HepG2 (cell line): Measurements from ENCODE around the gene LRRC8D. TPM values are rescaled to one million over a fixed set of nuclear protein-coding genes. Genes with fewer than 3 reads are reported as not detected.

ENCODE experiments used
- BRF2 ChIP-seq: sonication (generic); formaldehyde crosslinking; IDR thresholded peaks from 2 replicates; pipeline ENCODE4 v1.8.1; 2022; ENCODE audit warnings: mild to moderate bottlenecking, missing genetic modification reagents
- ELF4 ChIP-seq: sonication (generic); formaldehyde crosslinking; IDR thresholded peaks from 2 replicates; pipeline ENCODE4 v1.5.0; 2020; ENCODE audit warnings: missing genetic modification reagents, mild to moderate bottlenecking, moderate library complexity, borderline replicate concordance
- GTF3A ChIP-seq: sonication (generic); formaldehyde crosslinking; conservative IDR thresholded peaks from 2 replicates; pipeline ENCODE4 v1.4.0; 2020; ENCODE audit warnings: mild to moderate bottlenecking, missing genetic modification reagents
- JARID2 ChIP-seq: sonication (generic); formaldehyde crosslinking; IDR thresholded peaks from 2 replicates; pipeline ENCODE4 v1.8.1; 2023; ENCODE audit warnings: missing genetic modification reagents, inconsistent platforms; ENCODE audit not compliant: insufficient replicate concordance
- POGZ ChIP-seq: sonication (generic); formaldehyde crosslinking; IDR thresholded peaks from 2 replicates; pipeline ENCODE4 v1.4.0; 2020; ENCODE audit warnings: mild to moderate bottlenecking, missing genetic modification reagents
- RBAK ChIP-seq: sonication (generic); formaldehyde crosslinking; IDR thresholded peaks from 2 replicates; pipeline ENCODE4 v1.5.1; 2020; ENCODE audit warnings: mild to moderate bottlenecking, missing genetic modification reagents
- RERE ChIP-seq: IDR thresholded peaks from 2 replicates; pipeline ENCODE4 v1.6.1; 2016; ENCODE audit warnings: low read depth, missing genetic modification reagents, missing compliant biosample characterization
- THAP9 ChIP-seq: sonication (generic); formaldehyde crosslinking; IDR thresholded peaks from 2 replicates; pipeline ENCODE4; 2020; ENCODE audit warnings: missing genetic modification reagents, mild to moderate bottlenecking, borderline replicate concordance
- TIGD3 ChIP-seq: sonication (generic); formaldehyde crosslinking; IDR thresholded peaks from 2 replicates; pipeline ENCODE4 v1.5.1; 2020; ENCODE audit warnings: mild to moderate bottlenecking, missing genetic modification reagents, borderline replicate concordance
- TP53 ChIP-seq: sonication (generic); formaldehyde crosslinking; conservative IDR thresholded peaks from 2 replicates; pipeline ENCODE4 v1.4.0; 2020; ENCODE audit warnings: missing genetic modification reagents
- polyA plus RNA-seq, 8 experiments: library from polyadenylated mRNA; depleted of rRNA in 3 of 8; stranded (reverse) in 7 of 8; unstranded in 1 of 8; fragments of >200 nt; fragmentation: Illumina TruSeq in 4 of 8; extraction: Trizol in 4 of 8; gene quantifications; 2 replicates each; pipeline versions ENCODE4 v1.2.1 to v1.2.3, GENCODE V29; 2011 to 2016; ENCODE audit warnings: low read depth in 4 of 8, missing spikeins in 1 of 8, mixed read lengths in 1 of 8; ENCODE audit not compliant: insufficient read depth in 1 of 8
- total RNA-seq, 5 experiments: library from RNA; depleted of rRNA; stranded (reverse); fragments of >200 nt; fragmentation: Illumina TruSeq; extraction: Trizol; gene quantifications; 2 replicates each; pipeline ENCODE4 v1.2.3, GENCODE V29; 2016; ENCODE audit warnings: low read depth in 1 of 5

LRRC8D gene
- total and polyA plus RNA-seq, 2 of the 13 experiments (the other 11 are each of a cell fraction or from before 2014, with no cell fraction given) = 29.9 to 45.5 TPM

GRCh38 chr1:89938171-89939055, 117.6 kb downstream of the LRRC8D start (continued):
- TF ChIP-seq JARID2 (CRISPR knock-in tag) = no peak
- TF ChIP-seq GTF3A = no peak
- TF ChIP-seq TIGD3 (CRISPR knock-in tag) = no peak
- no peak for TF ChIP-seq THAP9 (CRISPR knock-in tag)
- TF ChIP-seq BRF2 (CRISPR knock-in tag) = no peak
- TF ChIP-seq ELF4 (CRISPR knock-in tag) = no peak
- TF ChIP-seq RERE (CRISPR knock-in tag) = no peak
- no peak for TF ChIP-seq TP53 (CRISPR knock-in tag)
- peak; percentile 64; the same call in 1 of the 2 replicates for TF ChIP-seq POGZ
- no peak for TF ChIP-seq RBAK
